Spleen (tissue), 11 donors: ENCODE data around the gene PSMD5. TPM values are rescaled to one million over a fixed set of nuclear protein-coding genes. Genes with fewer than 3 reads are reported as not detected.
A peak's percentile ranks its signal among the peaks of the same experiment; 100 is the strongest.

Experiments used
- DNase-seq: peaks from one replicate; pipeline ENCODE4 v3.0.0-alpha.2; 2020
- H3K27ac ChIP-seq, 8 donors: fragments of 200-600 bp; sonication (generic) in 7 of 8; 1 replicate in 4 of 8; 2 replicates in 4 of 8; pipeline versions ENCODE4 v1.5.0 to v1.8.0; 2016 to 2021; ENCODE audit warnings: inconsistent platforms in 4 of 8, mild to moderate bottlenecking in 4 of 8, moderate library complexity in 1 of 8
- H3K27me3 ChIP-seq, 7 donors: fragments of 200-600 bp; sonication (generic) in 6 of 7; replicated peaks in 1 of 7; 1 replicate in 4 of 7; 2 replicates in 3 of 7; pipeline versions ENCODE4 v1.5.0 to v1.8.0; 2016 to 2021; ENCODE audit warnings: inconsistent platforms in 3 of 7, mild to moderate bottlenecking in 1 of 7
- H3K36me3 ChIP-seq, 6 donors: fragments of 200-600 bp; sonication (generic) in 5 of 6; 1 replicate in 4 of 6; 2 replicates in 2 of 6; pipeline versions ENCODE4 v1.5.0 to v1.8.0; 2016 to 2021; ENCODE audit warnings: inconsistent platforms in 2 of 6
- H3K4me1 ChIP-seq, 6 donors: fragments of 200-600 bp; sonication (generic) in 5 of 6; 1 replicate in 3 of 6; 2 replicates in 3 of 6; pipeline versions ENCODE4 v1.5.0 to v1.8.0; 2016 to 2021; ENCODE audit warnings: inconsistent platforms in 3 of 6
- H3K4me3 ChIP-seq, 8 donors: fragments of 200-600 bp; sonication (generic) in 7 of 8; 1 replicate in 4 of 8; 2 replicates in 4 of 8; pipeline versions ENCODE4 v1.5.0 to v1.8.0; 2016 to 2021; ENCODE audit warnings: inconsistent platforms in 4 of 8, mild to moderate bottlenecking in 4 of 8, moderate library complexity in 2 of 8
- H3K9me3 ChIP-seq, 8 donors: fragments of 200-600 bp; sonication (generic) in 7 of 8; 1 replicate in 4 of 8; 2 replicates in 4 of 8; pipeline versions ENCODE4 v1.5.0 to v1.8.0; 2016 to 2021; ENCODE audit warnings: inconsistent platforms in 4 of 8
- POLR2A ChIP-seq, 3 donors: fragments of 450-650 bp; IDR thresholded peaks; one replicate each; pipeline ENCODE4 v1.5.1; 2017; ENCODE audit warnings: antibody characterized with exemption in 3 of 3, mild to moderate bottlenecking in 1 of 3
- POLR2AphosphoS5 ChIP-seq, 3 donors: sonication (generic); formaldehyde crosslinking; IDR thresholded peaks; one replicate each; pipeline ENCODE4 v1.5.1; 2017; ENCODE audit warnings: antibody characterized with exemption in 3 of 3
- WGBS, 5 donors: extraction: QIAGEN DNeasy Blood & Tissue Kit in 3 of 5; methylation state at CpG; one replicate each; pipeline versions ENCODE4 v1.1.5 to v1.1.7; 2013 to 2018; 5-methylcytosine and 5-hydroxymethylcytosine counted together
- intact Hi-C: fragments of 100-400 bp; cut with DNase I; formaldehyde crosslinking; loops from one replicate; pipeline ENCODE4 v1.15.0; 2023; ENCODE audit warnings: low total_unique reads
- polyA plus RNA-seq, 3 donors: library from polyadenylated mRNA; stranded (reverse); fragments of 200-250 nt; gene quantifications; one replicate each; pipeline ENCODE4 v1.2.1, GENCODE V29; 2013
- total RNA-seq, 7 donors: library from RNA; depleted of rRNA in 3 of 7; stranded (reverse); fragments of >200 nt in 3 of 7; fragmentation: NEBNext Ultra II Directional in 4 of 7; extraction: Animal tissue kit (Norgen Biotek cat#: 25700) in 4 of 7; gene quantifications; one replicate each; pipeline versions ENCODE4 v1.1.0 to v1.2.1, GENCODE V29; 2016 to 2021
- TF ChIP-seq, protein P1 (sequence below), 11 experiments: fragments of 200-600 bp in 7 of 11; fragments of 450-650 bp in 4 of 11; sonication (generic) in 4 of 11; IDR thresholded peaks in 8 of 11; conservative IDR thresholded peaks in 3 of 11; 1 replicate in 7 of 11; 2 replicates in 4 of 11; pipeline versions ENCODE4 v1.4.0 to v1.8.0; 2016 to 2021; ENCODE audit warnings: antibody characterized with exemption in 11 of 11, inconsistent platforms in 4 of 11, mild to moderate bottlenecking in 1 of 11
- donor health status: healthy with polysubstance abuse.
- donor health status: DM: no; HTN: no; CAD: no; lungs with moderate emphysema.
- donor health status: DM: no; HTN: no; CAD: no.
- donor health status: Bipolar disorder and iron deficiency.
- donor health status: healthy.
- donor health status: DM: no; HTN: no; CAD: no.
- donor health status: DM: yes; HTN: yes; CAD: no.

The PSMD5 gene
- total and polyA plus RNA-seq, 10 donors: 8.9 to 41.4 (median 31.2) TPM

- H3K36me3 ChIP-seq: peaks cover 0 to 28% (median 15%) of the 10 kb centered on the region in 6 donors
- TF ChIP-seq, protein P1, sequence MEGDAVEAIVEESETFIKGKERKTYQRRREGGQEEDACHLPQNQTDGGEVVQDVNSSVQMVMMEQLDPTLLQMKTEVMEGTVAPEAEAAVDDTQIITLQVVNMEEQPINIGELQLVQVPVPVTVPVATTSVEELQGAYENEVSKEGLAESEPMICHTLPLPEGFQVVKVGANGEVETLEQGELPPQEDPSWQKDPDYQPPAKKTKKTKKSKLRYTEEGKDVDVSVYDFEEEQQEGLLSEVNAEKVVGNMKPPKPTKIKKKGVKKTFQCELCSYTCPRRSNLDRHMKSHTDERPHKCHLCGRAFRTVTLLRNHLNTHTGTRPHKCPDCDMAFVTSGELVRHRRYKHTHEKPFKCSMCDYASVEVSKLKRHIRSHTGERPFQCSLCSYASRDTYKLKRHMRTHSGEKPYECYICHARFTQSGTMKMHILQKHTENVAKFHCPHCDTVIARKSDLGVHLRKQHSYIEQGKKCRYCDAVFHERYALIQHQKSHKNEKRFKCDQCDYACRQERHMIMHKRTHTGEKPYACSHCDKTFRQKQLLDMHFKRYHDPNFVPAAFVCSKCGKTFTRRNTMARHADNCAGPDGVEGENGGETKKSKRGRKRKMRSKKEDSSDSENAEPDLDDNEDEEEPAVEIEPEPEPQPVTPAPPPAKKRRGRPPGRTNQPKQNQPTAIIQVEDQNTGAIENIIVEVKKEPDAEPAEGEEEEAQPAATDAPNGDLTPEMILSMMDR (IDR thresholded peaks at IDR 0.05 in 8 of 11, conservative IDR thresholded peaks at IDR 0.05 in 3 of 11): no peak
- no peak for TF ChIP-seq POLR2A (IDR thresholded peaks at IDR 0.05)
- no peak for TF ChIP-seq POLR2AphosphoS5 (IDR thresholded peaks at IDR 0.05)
- H3K27ac ChIP-seq: peak within 1 kb of the TSS; percentile 89 to 98 (median 94)
- intact Hi-C loops: no loop called here
- peak; percentile 86 for DNase-seq
- WGBS, 5 donors: 0 to 1% (median 0%) methylated on average over 7 to 45 of the region's 45 CpGs
- H3K9me3 ChIP-seq: no peaks in the 10 kb centered on the region
- peak within 1 kb of the TSS; percentile 65 to 89 (median 72) for H3K4me3 ChIP-seq
- H3K27me3 ChIP-seq: no peaks in the 10 kb centered on the region
- peaks cover 15 to 76% (median 37%) of the 10 kb centered on the region in 6 donors for H3K4me1 ChIP-seq
These were observed 34.1 kb upstream of the PSMD5 start, which contains the start of gene PHF19 for GRCh38 chr9:120876842-120877240. PHF19 (minus strand) TSS chr9:120877188; CDS start chr9:120874741, 2,447 bp downstream.

DNA sequence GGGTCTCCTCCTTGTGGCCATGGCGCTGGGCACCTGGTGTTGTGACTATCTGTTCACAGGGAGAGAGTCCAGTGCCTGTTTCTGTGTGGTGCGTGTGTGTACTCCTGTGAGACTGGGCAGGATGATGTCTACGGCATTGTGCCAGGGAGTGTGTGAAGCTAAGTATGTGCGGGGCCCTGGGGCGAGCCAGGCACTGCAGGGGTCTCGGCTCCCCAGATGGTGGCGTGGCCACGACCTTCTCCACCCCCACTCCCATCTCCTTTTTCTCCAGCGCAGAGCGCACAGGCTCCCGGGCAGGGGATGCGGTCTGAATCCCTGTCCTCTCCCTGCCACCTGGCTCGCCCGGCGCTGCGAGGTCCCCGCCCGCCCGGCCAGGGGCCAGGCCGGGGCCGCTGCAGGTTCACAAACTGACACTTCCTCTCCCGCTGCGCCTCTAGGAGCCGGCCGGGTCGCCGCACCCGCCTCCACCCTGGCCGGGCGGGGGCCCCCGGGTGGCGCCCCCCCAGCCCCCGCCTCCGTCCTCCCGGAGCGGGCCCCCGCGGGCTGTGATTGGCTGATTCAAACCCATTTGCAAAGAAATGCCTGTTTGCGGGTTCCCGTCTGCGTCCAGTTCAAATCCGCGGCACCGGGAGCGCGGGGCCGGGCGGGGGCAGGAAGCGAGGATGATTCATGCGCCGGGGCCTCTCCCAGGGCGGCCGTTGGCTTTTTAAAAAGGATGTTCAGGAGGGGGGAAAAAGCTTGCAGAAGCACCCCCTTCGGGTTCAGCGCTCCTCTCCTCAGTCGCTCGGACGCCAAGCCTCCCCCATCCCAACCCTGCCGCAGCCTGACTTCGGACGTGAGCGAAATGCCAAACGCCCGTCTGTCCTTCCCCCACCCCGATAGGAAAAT is 33.5 kb upstream of the PSMD5 start:
- intact Hi-C loops: no loop called here
- Histone ChIP-seq H3K27me3 (no peaks in the 10 kb centered on the region), H3K4me3 (peak overlapping the region; percentile 65 to 89 (median 72)), H3K4me1 (peaks cover 15 to 69% (median 37%) of the 10 kb centered on the region in 6 donors), H3K27ac (peak overlapping the region; percentile 89 to 98 (median 94)), H3K9me3 (no peaks in the 10 kb centered on the region), H3K36me3 (peaks cover 0 to 33% (median 16%) of the 10 kb centered on the region in 6 donors)
- TF ChIP-seq POLR2AphosphoS5 (IDR thresholded peaks at IDR 0.05) (peak; percentile 76 to 86 (median 81)), POLR2A (IDR thresholded peaks at IDR 0.05) (no peak)
- TF ChIP-seq, protein P1 (IDR thresholded peaks at IDR 0.05 in 8 of 11, conservative IDR thresholded peaks at IDR 0.05 in 3 of 11): peak in 5 of 11 experiments; percentile 3 to 40 (median 29)
- peak; percentile 93 for DNase-seq
- 2 to 5% (median 3%) methylated on average over 31 to 65 of the region's 65 CpGs for WGBS, 5 donors

DNA sequence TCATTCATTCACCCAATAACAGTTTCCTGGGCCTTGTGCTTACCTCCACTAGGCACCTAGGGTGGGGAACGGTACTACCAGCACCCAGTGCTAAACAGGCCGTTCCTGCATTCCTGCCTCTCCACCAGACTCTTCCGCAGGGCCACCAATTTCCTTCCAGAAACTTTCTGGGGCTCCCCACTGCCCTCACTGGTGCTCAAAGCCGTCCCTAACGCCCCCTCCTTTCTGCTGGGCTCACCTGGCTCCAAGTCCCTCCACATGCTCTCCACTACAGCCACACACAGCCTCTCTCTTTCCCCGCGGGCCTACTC is 32.9 kb upstream of the PSMD5 start:
- no peaks in the 10 kb centered on the region for H3K9me3 ChIP-seq
- H3K4me3 ChIP-seq: peak overlapping the region in 4 of 8 donors; percentile 69 to 89 (median 81)
- H3K27ac ChIP-seq: peak overlapping the region; percentile 89 to 98 (median 94)
- peaks cover 15 to 69% (median 37%) of the 10 kb centered on the region in 6 donors for H3K4me1 ChIP-seq
- intact Hi-C loops: no loop called here
- DNase-seq: peak; percentile 80
- H3K27me3 ChIP-seq: no peaks in the 10 kb centered on the region
- 31 to 51% (median 36%) methylated on average over 7 of the region's 7 CpGs for WGBS, 5 donors
- peaks cover 0 to 37% (median 16%) of the 10 kb centered on the region in 6 donors for H3K36me3 ChIP-seq
- TF ChIP-seq POLR2A (IDR thresholded peaks at IDR 0.05): no peak
- TF ChIP-seq POLR2AphosphoS5 (IDR thresholded peaks at IDR 0.05): no peak
- TF ChIP-seq, protein P1 (IDR thresholded peaks at IDR 0.05 in 8 of 11, conservative IDR thresholded peaks at IDR 0.05 in 3 of 11): no peak

DNA sequence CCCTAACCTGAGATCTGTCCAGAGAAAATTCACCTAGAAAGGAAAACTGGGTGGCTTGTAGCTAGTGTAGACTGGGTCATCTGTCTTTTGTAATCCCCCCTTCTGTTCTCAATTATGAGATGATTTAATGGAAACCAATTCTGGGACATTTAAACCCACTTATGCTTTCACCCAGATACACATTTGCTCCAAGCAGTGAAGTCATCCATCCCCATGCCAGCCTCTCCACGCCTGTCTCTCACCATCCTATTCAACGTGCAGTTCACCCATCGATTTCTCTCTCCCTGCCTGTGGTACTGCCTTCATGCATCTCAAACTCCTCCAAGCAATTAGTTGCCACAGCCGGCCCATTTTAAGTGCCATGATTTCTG is 32.5 kb upstream of the PSMD5 start:
- Histone ChIP-seq H3K27ac (peak overlapping the region; percentile 89 to 98 (median 94)), H3K4me3 (peak overlapping the region in 1 of 8 donors; percentile 89), H3K36me3 (peaks cover 0 to 41% (median 16%) of the 10 kb centered on the region in 6 donors), H3K27me3 (no peaks in the 10 kb centered on the region), H3K9me3 (no peaks in the 10 kb centered on the region), H3K4me1 (peaks cover 15 to 72% (median 39%) of the 10 kb centered on the region in 6 donors)
- intact Hi-C loops: no loop called here
- WGBS, 5 donors: 73 to 89% (median 76%) methylated on average over 4 of the region's 4 CpGs
- DNase-seq: no peak
- TF ChIP-seq, protein P1 (IDR thresholded peaks at IDR 0.05 in 8 of 11, conservative IDR thresholded peaks at IDR 0.05 in 3 of 11): no peak
- TF ChIP-seq POLR2AphosphoS5 (IDR thresholded peaks at IDR 0.05) (no peak), POLR2A (IDR thresholded peaks at IDR 0.05) (no peak)
